ENCODE results near the gene DLG2. TPM values are rescaled to one million over a fixed set of nuclear protein-coding genes. Genes with fewer than 3 reads are reported as not detected.
"Not testable (repeated sequence)": the region's sequence is repeated elsewhere in the genome, so short reads cannot be mapped to it uniquely, and the experiment has no call there.

Gene DLG2
- total RNA-seq, 1 donor from 2014 or later: 6.7 TPM

DNA sequence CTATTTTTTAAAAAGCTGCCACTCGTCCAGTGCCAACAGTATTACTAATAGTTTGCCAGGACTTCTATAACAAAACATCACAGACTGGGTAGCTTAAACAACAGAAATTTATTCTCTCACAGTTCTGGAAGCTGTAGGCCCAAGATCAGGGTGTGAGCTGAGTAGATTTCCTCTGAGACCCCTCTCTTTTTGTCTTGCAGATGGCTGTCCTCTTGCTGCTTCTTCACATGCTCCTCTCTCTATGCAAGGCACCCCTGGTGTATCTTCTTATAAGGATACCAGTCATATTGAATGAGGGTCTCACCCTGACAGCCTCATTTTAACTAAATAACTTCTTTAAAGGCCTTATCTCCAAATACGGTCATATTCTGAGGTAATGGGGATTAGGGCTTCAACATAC lies 390.9 kb downstream of the DLG2 start:
- peaks cover 14% of the 10 kb centered on the region for H3K9me3 Mint-ChIP-seq
- no peaks in the 10 kb centered on the region for H3K4me1 Mint-ChIP-seq
- no peaks in the 10 kb centered on the region for H3K27me3 Mint-ChIP-seq (ENCODE audit: low read depth)
- no peaks in the 10 kb centered on the region for H3K36me3 Mint-ChIP-seq
- DNase-seq (ENCODE audit: low spot score in 2 of 2, unreplicated experiment in 2 of 2): no peak
- H3K27ac Mint-ChIP-seq: no peak overlapping the region
- TF ChIP-seq, protein P1, sequence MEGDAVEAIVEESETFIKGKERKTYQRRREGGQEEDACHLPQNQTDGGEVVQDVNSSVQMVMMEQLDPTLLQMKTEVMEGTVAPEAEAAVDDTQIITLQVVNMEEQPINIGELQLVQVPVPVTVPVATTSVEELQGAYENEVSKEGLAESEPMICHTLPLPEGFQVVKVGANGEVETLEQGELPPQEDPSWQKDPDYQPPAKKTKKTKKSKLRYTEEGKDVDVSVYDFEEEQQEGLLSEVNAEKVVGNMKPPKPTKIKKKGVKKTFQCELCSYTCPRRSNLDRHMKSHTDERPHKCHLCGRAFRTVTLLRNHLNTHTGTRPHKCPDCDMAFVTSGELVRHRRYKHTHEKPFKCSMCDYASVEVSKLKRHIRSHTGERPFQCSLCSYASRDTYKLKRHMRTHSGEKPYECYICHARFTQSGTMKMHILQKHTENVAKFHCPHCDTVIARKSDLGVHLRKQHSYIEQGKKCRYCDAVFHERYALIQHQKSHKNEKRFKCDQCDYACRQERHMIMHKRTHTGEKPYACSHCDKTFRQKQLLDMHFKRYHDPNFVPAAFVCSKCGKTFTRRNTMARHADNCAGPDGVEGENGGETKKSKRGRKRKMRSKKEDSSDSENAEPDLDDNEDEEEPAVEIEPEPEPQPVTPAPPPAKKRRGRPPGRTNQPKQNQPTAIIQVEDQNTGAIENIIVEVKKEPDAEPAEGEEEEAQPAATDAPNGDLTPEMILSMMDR (IDR thresholded peaks at IDR 0.05; ENCODE audit: unreplicated experiment): no peak
- no peak overlapping the region for H3K4me3 Mint-ChIP-seq

DNA sequence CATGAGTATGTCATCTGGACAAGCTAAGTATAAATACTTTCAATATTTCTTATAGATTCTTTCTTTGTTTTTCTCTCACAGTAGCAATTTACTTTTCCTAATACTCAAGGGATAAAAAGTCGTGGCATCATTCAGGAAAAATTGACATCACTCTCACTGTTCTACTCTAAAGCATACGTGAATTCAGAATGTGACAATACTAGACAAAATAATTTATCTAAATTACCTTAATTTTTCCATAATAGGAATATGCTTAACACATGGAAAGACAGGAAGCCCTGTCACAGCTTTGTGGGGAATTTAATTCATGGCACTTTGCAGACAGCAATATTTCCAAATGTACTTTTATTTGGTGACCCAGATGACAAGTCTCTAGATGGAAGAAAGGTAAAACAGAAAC lies 394.6 kb downstream of the DLG2 start:
- DNase-seq (ENCODE audit: low spot score in 2 of 2, unreplicated experiment in 2 of 2): no peak
- Mint-ChIP-seq H3K4me1 (no peaks in the 10 kb centered on the region), H3K9me3 (peaks cover 15% of the 10 kb centered on the region), H3K27me3 (ENCODE audit: low read depth) (no peaks in the 10 kb centered on the region), H3K4me3 (no peak overlapping the region), H3K27ac (no peak overlapping the region), H3K36me3 (no peaks in the 10 kb centered on the region)
- TF ChIP-seq, protein P1 (IDR thresholded peaks at IDR 0.05; ENCODE audit: unreplicated experiment): no peak

DNA sequence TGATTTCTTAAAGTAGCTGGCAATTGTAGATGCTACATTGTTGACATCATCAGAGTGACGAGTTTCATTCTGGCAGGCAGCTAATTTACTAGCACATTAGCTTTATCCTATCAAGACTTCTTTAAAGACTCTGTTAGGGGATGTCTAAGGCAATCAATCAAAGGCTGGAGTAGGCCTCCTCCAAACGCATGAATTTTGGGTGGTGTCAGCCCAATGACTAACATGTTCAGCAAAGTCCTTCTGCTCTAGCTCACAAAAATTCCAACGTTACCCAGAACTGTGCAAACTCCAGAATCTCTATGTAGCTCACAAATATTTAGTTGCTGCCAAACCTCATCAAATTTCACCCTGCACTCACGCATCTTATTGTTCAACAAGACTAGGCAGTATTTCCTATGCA lies 395.6 kb downstream of the DLG2 start:
- H3K27ac Mint-ChIP-seq: no peak overlapping the region
- H3K4me3 Mint-ChIP-seq: no peak overlapping the region

DNA sequence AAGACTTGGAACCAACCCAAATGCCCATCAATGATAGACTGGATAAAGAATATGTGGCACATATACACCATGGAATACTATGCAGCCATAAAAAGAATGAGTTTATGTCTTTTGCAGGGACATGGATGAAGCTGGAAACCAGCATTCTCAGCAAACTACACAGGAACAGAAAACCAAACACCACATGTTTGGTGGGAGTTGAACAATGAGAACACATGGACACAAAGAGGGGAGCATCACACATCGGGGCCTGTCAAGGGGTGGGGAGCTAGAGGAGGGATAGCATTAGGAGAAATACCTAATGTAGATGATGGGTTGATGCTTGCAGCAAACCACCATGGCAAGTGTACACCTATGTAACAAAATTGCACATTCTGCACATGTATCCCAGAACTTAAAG lies 397.4 kb downstream of the DLG2 start:
- not testable (repeated sequence) for H3K36me3 Mint-ChIP-seq; H3K4me3 Mint-ChIP-seq; DNase-seq (ENCODE audit: low spot score in 2 of 2, unreplicated experiment in 2 of 2); H3K27ac Mint-ChIP-seq; H3K4me1 Mint-ChIP-seq; H3K27me3 Mint-ChIP-seq (ENCODE audit: low read depth)
- peaks cover 15% of the 10 kb centered on the region for H3K9me3 Mint-ChIP-seq

More for the DNA sequence above, 395.6 kb downstream of the DLG2 start:
- DNase-seq (ENCODE audit: low spot score in 2 of 2, unreplicated experiment in 2 of 2): no peak
- Mint-ChIP-seq H3K36me3 (no peaks in the 10 kb centered on the region), H3K4me1 (no peaks in the 10 kb centered on the region), H3K9me3 (peaks cover 15% of the 10 kb centered on the region), H3K27me3 (ENCODE audit: low read depth) (no peaks in the 10 kb centered on the region)
- TF ChIP-seq, protein P1 (IDR thresholded peaks at IDR 0.05; ENCODE audit: unreplicated experiment): no peak

DNA sequence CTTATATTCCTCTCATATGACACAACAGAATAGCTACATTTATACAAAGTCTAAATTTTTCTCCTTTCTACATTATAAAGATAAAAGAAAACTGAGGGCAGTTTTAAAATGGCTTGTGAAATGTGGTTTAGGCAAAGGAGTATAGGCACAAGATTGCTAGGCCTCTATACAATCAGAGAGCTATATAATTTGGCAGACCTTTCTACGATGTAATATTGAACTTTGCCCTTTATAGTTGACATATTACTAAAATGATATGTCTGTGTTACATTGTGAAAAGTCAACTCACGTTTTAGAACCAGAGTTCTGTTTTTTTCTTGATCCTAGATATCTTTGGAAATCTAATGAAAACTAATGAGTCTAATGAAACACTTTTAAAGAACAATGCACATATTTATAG lies 430.2 kb downstream of the DLG2 start:
- H3K9me3 Mint-ChIP-seq: peaks cover 9% of the 10 kb centered on the region
- TF ChIP-seq, protein P1 (IDR thresholded peaks at IDR 0.05; ENCODE audit: unreplicated experiment): no peak
- peaks cover 2% of the 10 kb centered on the region for H3K36me3 Mint-ChIP-seq
- no peak for DNase-seq (ENCODE audit: low spot score in 2 of 2, unreplicated experiment in 2 of 2)
- no peaks in the 10 kb centered on the region for H3K27me3 Mint-ChIP-seq (ENCODE audit: low read depth)
- no peak overlapping the region for H3K4me3 Mint-ChIP-seq
- H3K4me1 Mint-ChIP-seq: no peaks in the 10 kb centered on the region
- H3K27ac Mint-ChIP-seq: no peak overlapping the region

DNA sequence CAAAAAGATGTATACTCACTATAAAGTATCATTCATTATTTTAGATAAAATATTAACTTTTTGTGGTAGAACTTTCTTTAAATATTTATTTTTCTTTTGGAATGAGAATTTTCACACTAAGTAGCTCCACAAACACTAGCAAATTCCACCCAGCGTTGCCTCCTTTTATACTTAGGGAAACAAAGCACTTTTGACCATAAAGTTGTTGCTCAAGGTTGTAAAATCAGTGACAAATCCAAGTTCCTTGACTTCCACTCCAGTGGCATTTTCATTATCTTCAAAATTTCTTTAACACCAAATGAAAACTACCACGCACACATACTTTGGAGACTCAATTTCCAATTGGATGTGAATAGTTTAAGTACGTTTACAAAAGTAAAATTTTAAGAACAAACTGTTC lies 431.2 kb downstream of the DLG2 start:
- H3K9me3 Mint-ChIP-seq: peaks cover 9% of the 10 kb centered on the region

More for the DNA sequence above, 431.2 kb downstream of the DLG2 start:
- Mint-ChIP-seq H3K4me3 (no peak overlapping the region), H3K27ac (no peak overlapping the region), H3K4me1 (no peaks in the 10 kb centered on the region), H3K36me3 (no peaks in the 10 kb centered on the region), H3K27me3 (ENCODE audit: low read depth) (no peaks in the 10 kb centered on the region)
- TF ChIP-seq, protein P1 (IDR thresholded peaks at IDR 0.05; ENCODE audit: unreplicated experiment): no peak
- no peak for DNase-seq (ENCODE audit: low spot score in 2 of 2, unreplicated experiment in 2 of 2)

All from mesothelial cell of epicardium (in vitro differentiated cells).